DND-41 (cell line): ENCODE results near the gene NLGN2.

Experiments used
- ATAC-seq: fragments of 200-7000 bp; cut with Tn5 transposase; 3 replicates; pipeline ENCODE4 v1.9.1; 2021; ENCODE audit warnings: low read depth; ENCODE audit not compliant: insufficient read depth
- DNase-seq: peaks from one replicate; pipeline ENCODE4 v3.0.0-alpha.2; 2020
- H2AFZ ChIP-seq: 2 replicates; pipeline ENCODE4 v1.6.0; 2012; ENCODE audit warnings: low read depth, low read length
- H3K27ac ChIP-seq: 2 replicates; pipeline ENCODE4 v1.5.1; 2012; ENCODE audit warnings: low read length, inconsistent platforms
- H3K27me3 ChIP-seq: fragments of 200-600 bp; sonication (generic); 2 replicates; pipeline ENCODE4 v1.6.0; 2012; ENCODE audit warnings: low read length, mild to moderate bottlenecking, inconsistent platforms; ENCODE audit not compliant: insufficient read depth, poor library complexity
- H3K36me3 ChIP-seq: 2 replicates; pipeline ENCODE4 v1.5.1; 2012; ENCODE audit warnings: low read length, inconsistent platforms; ENCODE audit not compliant: insufficient read depth
- H3K4me1 ChIP-seq: 2 replicates; pipeline ENCODE4 v1.5.1; 2012; ENCODE audit warnings: mild to moderate bottlenecking, low read length; ENCODE audit not compliant: insufficient read depth
- H3K4me2 ChIP-seq: 2 replicates; pipeline ENCODE4 v1.6.0; 2012; ENCODE audit warnings: mild to moderate bottlenecking, moderate library complexity, low read length, inconsistent platforms; ENCODE audit not compliant: insufficient read depth
- H3K4me3 ChIP-seq, 2 experiments: fragments of 200-600 bp in 1 of 2; shearing (Covaris generic) in 1 of 2; 2 replicates each; pipeline ENCODE4 v1.5.1; 2012 to 2016; ENCODE audit warnings: inconsistent platforms in 2 of 2, low read length in 2 of 2, mild to moderate bottlenecking in 2 of 2, low read depth in 1 of 2, moderate library complexity in 1 of 2
- H3K79me2 ChIP-seq: 2 replicates; pipeline ENCODE4 v1.6.0; 2012; ENCODE audit warnings: low read length, inconsistent platforms; ENCODE audit not compliant: insufficient read depth
- H3K9ac ChIP-seq: 2 replicates; pipeline ENCODE4 v1.6.0; 2012; ENCODE audit warnings: low read depth, mild to moderate bottlenecking, inconsistent platforms, low read length, moderate library complexity
- H3K9me3 ChIP-seq: 2 replicates; pipeline ENCODE4 v1.5.1; 2012; ENCODE audit warnings: low read length, moderate library complexity, mild to moderate bottlenecking, inconsistent platforms; ENCODE audit not compliant: insufficient read depth, severe bottlenecking
- H4K20me1 ChIP-seq: 2 replicates; pipeline ENCODE4 v1.6.0; 2012; ENCODE audit warnings: low read length; ENCODE audit not compliant: insufficient read depth
- CTCF ChIP-seq: IDR thresholded peaks from 2 replicates; pipeline ENCODE4 v1.5.1; 2012; ENCODE audit warnings: borderline replicate concordance, low read length, moderate library complexity, mild to moderate bottlenecking; ENCODE audit not compliant: poor library complexity, severe bottlenecking; ENCODE audit errors: extremely low read depth
- EZH2 ChIP-seq: IDR thresholded peaks from 3 replicates; pipeline ENCODE4 v1.6.1; 2012; ENCODE audit warnings: borderline replicate concordance, low read depth, mild to moderate bottlenecking, moderate library complexity, low read length, inconsistent platforms; ENCODE audit not compliant: severe bottlenecking

The NLGN2 gene

GRCh38 chr17:7398612-7399011, 9.0 kb upstream of the NLGN2 start:
- Histone ChIP-seq H3K79me2 (peaks cover 7% of the 10 kb centered on the region; the same call in 1 of the 2 replicates), H3K27ac (no peak overlapping the region), H3K4me1 (peaks cover 25% of the 10 kb centered on the region), H3K27me3 (no peaks in the 10 kb centered on the region), H3K4me2 (no peak overlapping the region), H3K36me3 (no peaks in the 10 kb centered on the region), H3K4me3 (no peak overlapping the region), H3K9ac (no peak overlapping the region), H4K20me1 (no peaks in the 10 kb centered on the region), H2AFZ (no peak overlapping the region), H3K9me3 (no peaks in the 10 kb centered on the region)
- DNase-seq (no peak), ATAC-seq (no peak)
- TF ChIP-seq CTCF, result no peak
- no peak for TF ChIP-seq EZH2

- Histone ChIP-seq H3K9me3 (no peaks in the 10 kb centered on the region), H3K4me3 (peak overlapping the region; percentile 73 to 89), H3K9ac (peak overlapping the region; percentile 82), H4K20me1 (no peaks in the 10 kb centered on the region), H3K27ac (peak overlapping the region; percentile 83), H3K4me1 (peaks cover 25% of the 10 kb centered on the region), H3K79me2 (peaks cover 9% of the 10 kb centered on the region; the same call in 1 of the 2 replicates), H3K4me2 (peak overlapping the region; percentile 94), H2AFZ (peak overlapping the region; percentile 71), H3K27me3 (no peaks in the 10 kb centered on the region), H3K36me3 (no peaks in the 10 kb centered on the region)
- TF ChIP-seq EZH2, result no peak
- ATAC-seq, result no peak
- peak; percentile 65 for DNase-seq
Measured at GRCh38 chr17:7403043-7403726, 4.5 kb upstream of the NLGN2 start.

- H3K4me3 ChIP-seq, result peak overlapping the region; percentile 73 to 89
- no peaks in the 10 kb centered on the region for H3K9me3 ChIP-seq
- H2AFZ ChIP-seq, result peak overlapping the region; percentile 71
- peaks cover 9% of the 10 kb centered on the region; the same call in 1 of the 2 replicates for H3K79me2 ChIP-seq
- H3K27ac ChIP-seq, result peak overlapping the region; percentile 83
- no peak for TF ChIP-seq CTCF
- TF ChIP-seq EZH2, result no peak
- 0 out of 2 replicates have a peak, but pooled peaks cover under 1% of the 10 kb centered on the region for H4K20me1 ChIP-seq
- H3K27me3 ChIP-seq, result no peaks in the 10 kb centered on the region
- no peak for DNase-seq
- peak overlapping the region; percentile 82 for H3K9ac ChIP-seq
- peaks cover 3% of the 10 kb centered on the region for H3K36me3 ChIP-seq
- peak; percentile 51; the same call in 2 of the 3 replicates for ATAC-seq
- peak overlapping the region; percentile 94 for H3K4me2 ChIP-seq
- peaks cover 25% of the 10 kb centered on the region for H3K4me1 ChIP-seq
Measured at GRCh38 chr17:7403727-7403976, 4.0 kb upstream of the NLGN2 start.

- Histone ChIP-seq H3K9ac (peak within 1 kb of the TSS; percentile 82), H3K4me1 (peaks cover 25% of the 10 kb centered on the region), H2AFZ (peak within 1 kb of the TSS; percentile 75), H4K20me1 (0 out of 2 replicates have a peak, but pooled peaks cover 2% of the 10 kb centered on the region), H3K4me3 (peak within 1 kb of the TSS; percentile 73 to 89), H3K79me2 (peaks cover 9% of the 10 kb centered on the region; the same call in 1 of the 2 replicates), H3K36me3 (peaks cover 8% of the 10 kb centered on the region), H3K4me2 (peak within 1 kb of the TSS; percentile 96), H3K9me3 (no peaks in the 10 kb centered on the region), H3K27me3 (no peaks in the 10 kb centered on the region), H3K27ac (peak within 1 kb of the TSS; percentile 83)
- TF ChIP-seq EZH2 (no peak), CTCF (no peak)
- ATAC-seq (peak; percentile 96), DNase-seq (peak; percentile 98)
Measured at GRCh38 chr17:7403977-7404736, 3.5 kb upstream of the NLGN2 start, which contains the start of gene TMEM256. Gene TMEM256, minus strand, starts transcription at chr17:7404097. Its CDS starts 13 bp downstream, at chr17:7404084.
